Fibroblast of lung (primary cell): ENCODE measurements around the gene SYDE1. TPM values are rescaled to one million over a fixed set of nuclear protein-coding genes. Genes with fewer than 3 reads are reported as not detected.

Experiments used
- DNase-seq, 2 donors: peaks; one replicate each; pipeline versions ENCODE4 v3.0.0 to v3.0.0-alpha.2; 2010; ENCODE audit warnings: low read depth in 2 of 2
- H2AFZ ChIP-seq: 2 replicates; pipeline ENCODE4 v1.5.1; 2012; ENCODE audit warnings: low read length, control low read depth, inconsistent platforms
- H3K27ac ChIP-seq: 2 replicates; pipeline ENCODE4 v1.5.1; 2011; ENCODE audit warnings: low read length, control low read depth; ENCODE audit not compliant: insufficient read depth
- H3K27me3 ChIP-seq: 2 replicates; pipeline ENCODE4 v1.5.1; 2011; ENCODE audit warnings: mild to moderate bottlenecking, low read length; ENCODE audit not compliant: control insufficient read depth, insufficient read depth
- H3K36me3 ChIP-seq: 2 replicates; pipeline ENCODE4 v1.5.1; 2011; ENCODE audit warnings: low read length; ENCODE audit not compliant: control insufficient read depth, insufficient read depth
- H3K4me1 ChIP-seq: 2 replicates; pipeline ENCODE4 v1.5.1; 2011; ENCODE audit warnings: low read length; ENCODE audit not compliant: control insufficient read depth, insufficient read depth; ENCODE audit errors: extremely low read depth
- H3K4me2 ChIP-seq: 2 replicates; pipeline ENCODE4 v1.5.1; 2011; ENCODE audit warnings: low read length, control low read depth; ENCODE audit not compliant: insufficient read depth; ENCODE audit errors: extremely low read depth
- H3K4me3 ChIP-seq, 4 experiments: fragments of 200-600 bp in 1 of 4; sonication (generic) in 1 of 4; replicated peaks in 1 of 4; 2 replicates each; pipeline ENCODE4 v1.5.1; 2011 to 2016; ENCODE audit warnings: low read length in 4 of 4, low read depth in 3 of 4, mild to moderate bottlenecking in 3 of 4, control low read depth in 2 of 4, inconsistent platforms in 1 of 4, mixed read lengths in 1 of 4; ENCODE audit not compliant: insufficient read depth in 1 of 4; ENCODE audit errors: control extremely low read depth in 1 of 4
- H3K79me2 ChIP-seq: 2 replicates; pipeline ENCODE4 v1.5.1; 2012; ENCODE audit warnings: mild to moderate bottlenecking, low read length, inconsistent platforms; ENCODE audit not compliant: control insufficient read depth, insufficient read depth
- H3K9ac ChIP-seq: 2 replicates; pipeline ENCODE4 v1.5.1; 2011; ENCODE audit warnings: mild to moderate bottlenecking, low read length, control low read depth; ENCODE audit not compliant: insufficient read depth
- H3K9me3 ChIP-seq: 2 replicates; pipeline ENCODE4 v1.5.1; 2012; ENCODE audit warnings: low read depth, low read length; ENCODE audit not compliant: control insufficient read depth, insufficient read depth
- H4K20me1 ChIP-seq: 2 replicates; pipeline ENCODE4 v1.5.1; 2011; ENCODE audit warnings: low read length; ENCODE audit not compliant: control insufficient read depth, insufficient read depth; ENCODE audit errors: extremely low read depth
- CTCF ChIP-seq, 2 donors: IDR thresholded peaks in 1 of 2; conservative IDR thresholded peaks in 1 of 2; 1 replicate in 1 of 2; 2 replicates in 1 of 2; pipeline ENCODE4 v1.5.1; 2011 to 2012; ENCODE audit warnings: low read length in 2 of 2, control low read depth in 1 of 2, inconsistent platforms in 1 of 2, low read depth in 1 of 2, mild to moderate bottlenecking in 1 of 2
- EZH2 ChIP-seq: IDR thresholded peaks from 2 replicates; pipeline ENCODE4 v1.5.1; 2012; ENCODE audit warnings: low read length, control low read depth, mild to moderate bottlenecking; ENCODE audit errors: missing control alignments
- polyA plus RNA-seq, 2 donors: library from polyadenylated mRNA; depleted of rRNA in 1 of 2; stranded (reverse) in 1 of 2; unstranded in 1 of 2; fragments of >200 nt; gene quantifications; 2 replicates each; pipeline ENCODE4 v1.2.1, GENCODE V29; 2011 to 2012; ENCODE audit warnings: missing spikeins in 1 of 2
- total RNA-seq: library from RNA; depleted of rRNA; stranded (reverse); fragments of >200 nt; gene quantifications from 2 replicates; pipeline ENCODE4 v1.2.1, GENCODE V29; 2014

The SYDE1 gene
- total and polyA plus RNA-seq, 2 donors (not counting 1 experiment from before 2014, with no cell fraction given), result 21.0 to 28.6 TPM

GRCh38 chr19:15118789-15119494 is 11.7 kb downstream of the SYDE1 start:
- no peak overlapping the region for H3K4me2 ChIP-seq
- H3K36me3 ChIP-seq, result peaks cover 35% of the 10 kb centered on the region
- no peaks in the 10 kb centered on the region for H3K9me3 ChIP-seq
- no peak overlapping the region for H3K4me3 ChIP-seq
- H3K27ac ChIP-seq, result no peak overlapping the region
- no peaks in the 10 kb centered on the region for H3K27me3 ChIP-seq
- TF ChIP-seq CTCF (conservative IDR thresholded peaks at IDR 0.05 in 1 of 2, IDR thresholded peaks at IDR 0.05 in 1 of 2; ENCODE audit: low read depth in 1 of 2, low read length in 2 of 2), result no peak
- no peaks in the 10 kb centered on the region for H4K20me1 ChIP-seq
- no peak overlapping the region for H3K9ac ChIP-seq
- no peak overlapping the region for H2AFZ ChIP-seq
- no peak for DNase-seq
- H3K4me1 ChIP-seq, result peaks cover 11% of the 10 kb centered on the region
- H3K79me2 ChIP-seq, result peaks cover 2% of the 10 kb centered on the region

GRCh38 chr19:15120135-15121026 is 13.2 kb downstream of the SYDE1 start:
- peaks cover 27% of the 10 kb centered on the region for H3K36me3 ChIP-seq
- no peak for DNase-seq
- H3K79me2 ChIP-seq, result peaks cover 16% of the 10 kb centered on the region
- no peaks in the 10 kb centered on the region for H3K9me3 ChIP-seq
- no peaks in the 10 kb centered on the region for H3K27me3 ChIP-seq
- H3K4me1 ChIP-seq, result peaks cover 5% of the 10 kb centered on the region
- no peak overlapping the region for H3K4me2 ChIP-seq
- no peak overlapping the region for H2AFZ ChIP-seq
- H4K20me1 ChIP-seq, result no peaks in the 10 kb centered on the region
- H3K4me3 ChIP-seq, result no peak overlapping the region
- no peak overlapping the region for H3K27ac ChIP-seq
- TF ChIP-seq EZH2 (no peak), CTCF (conservative IDR thresholded peaks at IDR 0.05 in 1 of 2, IDR thresholded peaks at IDR 0.05 in 1 of 2; ENCODE audit: low read depth in 1 of 2, low read length in 2 of 2) (no peak)
- H3K9ac ChIP-seq, result no peak overlapping the region

- Histone ChIP-seq H3K4me1 (peaks cover 8% of the 10 kb centered on the region), H3K36me3 (peaks cover 21% of the 10 kb centered on the region), H4K20me1 (no peaks in the 10 kb centered on the region), H3K27ac (no peak overlapping the region), H3K79me2 (peaks cover 16% of the 10 kb centered on the region), H3K4me2 (no peak overlapping the region), H3K4me3 (no peak overlapping the region), H3K9me3 (no peaks in the 10 kb centered on the region), H2AFZ (no peak overlapping the region), H3K27me3 (no peaks in the 10 kb centered on the region), H3K9ac (no peak overlapping the region)
- no peak for DNase-seq
- TF ChIP-seq EZH2 (no peak), CTCF (conservative IDR thresholded peaks at IDR 0.05 in 1 of 2, IDR thresholded peaks at IDR 0.05 in 1 of 2; ENCODE audit: low read depth in 1 of 2, low read length in 2 of 2) (no peak)
These were observed 15.3 kb downstream of the SYDE1 start for GRCh38 chr19:15122331-15123030.
